ENCODE data around the gene SP100.

DNA sequence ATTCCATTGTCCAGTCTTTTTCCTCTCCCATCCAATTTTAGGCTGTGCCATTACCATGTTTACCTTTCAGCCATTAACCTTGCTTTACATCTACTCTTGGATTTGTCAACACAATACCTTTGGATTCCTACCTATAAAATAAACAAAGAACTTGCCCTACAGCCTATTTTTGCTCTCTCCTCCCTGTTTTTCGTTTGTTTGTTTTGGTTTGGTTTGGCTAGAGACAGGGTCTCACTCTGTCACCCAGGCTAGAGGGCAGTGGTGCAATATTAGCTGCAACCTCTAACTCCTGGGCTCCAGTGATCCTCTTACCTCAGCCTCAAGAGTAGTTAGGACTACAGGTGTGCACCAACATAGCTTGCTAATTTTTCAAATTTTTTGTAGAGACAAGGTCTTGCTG lies 76.1 kb downstream of the SP100 start:
- TF ChIP-seq, protein P1, sequence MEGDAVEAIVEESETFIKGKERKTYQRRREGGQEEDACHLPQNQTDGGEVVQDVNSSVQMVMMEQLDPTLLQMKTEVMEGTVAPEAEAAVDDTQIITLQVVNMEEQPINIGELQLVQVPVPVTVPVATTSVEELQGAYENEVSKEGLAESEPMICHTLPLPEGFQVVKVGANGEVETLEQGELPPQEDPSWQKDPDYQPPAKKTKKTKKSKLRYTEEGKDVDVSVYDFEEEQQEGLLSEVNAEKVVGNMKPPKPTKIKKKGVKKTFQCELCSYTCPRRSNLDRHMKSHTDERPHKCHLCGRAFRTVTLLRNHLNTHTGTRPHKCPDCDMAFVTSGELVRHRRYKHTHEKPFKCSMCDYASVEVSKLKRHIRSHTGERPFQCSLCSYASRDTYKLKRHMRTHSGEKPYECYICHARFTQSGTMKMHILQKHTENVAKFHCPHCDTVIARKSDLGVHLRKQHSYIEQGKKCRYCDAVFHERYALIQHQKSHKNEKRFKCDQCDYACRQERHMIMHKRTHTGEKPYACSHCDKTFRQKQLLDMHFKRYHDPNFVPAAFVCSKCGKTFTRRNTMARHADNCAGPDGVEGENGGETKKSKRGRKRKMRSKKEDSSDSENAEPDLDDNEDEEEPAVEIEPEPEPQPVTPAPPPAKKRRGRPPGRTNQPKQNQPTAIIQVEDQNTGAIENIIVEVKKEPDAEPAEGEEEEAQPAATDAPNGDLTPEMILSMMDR (conservative IDR thresholded peaks at IDR 0.05 in 1 of 2, IDR thresholded peaks at IDR 0.05 in 1 of 2; ENCODE audit: low read depth in 1 of 2, low read length in 2 of 2): no peak
- TF ChIP-seq EZH2 (IDR thresholded peaks at IDR 0.05; ENCODE audit: low read length, missing control alignments): no peak
